PFSK-1 (cell line): ENCODE results near the gene ZNF445.

Source experiments
- POLR2AphosphoS5 ChIP-seq: IDR thresholded peaks from 2 replicates; pipeline ENCODE4 v1.6.1; 2012; ENCODE audit warnings: low read depth, mild to moderate bottlenecking, control low read depth, low read length, moderate library complexity
- SIN3A ChIP-seq: IDR thresholded peaks from 2 replicates; pipeline ENCODE4 v1.6.1; 2012; ENCODE audit warnings: mild to moderate bottlenecking, low read length, moderate library complexity, borderline replicate concordance; ENCODE audit not compliant: insufficient read depth
- TAF1 ChIP-seq: IDR thresholded peaks from 2 replicates; pipeline ENCODE4 v1.6.1; 2012; ENCODE audit warnings: low read length, control low read depth, borderline replicate concordance; ENCODE audit not compliant: insufficient read depth

- TF ChIP-seq POLR2AphosphoS5, result no peak
- TF ChIP-seq TAF1, result no peak
- TF ChIP-seq SIN3A, result no peak
These were observed 24.5 kb upstream of the ZNF445 start for GRCh38 chr3:44501971-44502370.
